GM23248 (cell line): ENCODE data around the gene VKORC1.

Source experiments
- EZH2 ChIP-seq: fragments of 200-600 bp; sonication (generic); IDR thresholded peaks from 2 replicates; pipeline ENCODE4 v1.6.1; 2018; ENCODE audit warnings: antibody characterized with exemption, mild to moderate bottlenecking; ENCODE audit not compliant: insufficient read depth, poor library complexity, severe bottlenecking
- EZH2phosphoT487 ChIP-seq: fragments of 200-600 bp; sonication (generic); IDR thresholded peaks from 2 replicates; pipeline ENCODE4 v1.6.1; 2018; ENCODE audit warnings: antibody characterized with exemption, moderate library complexity, mild to moderate bottlenecking, low read depth; ENCODE audit not compliant: insufficient read depth

DNA sequence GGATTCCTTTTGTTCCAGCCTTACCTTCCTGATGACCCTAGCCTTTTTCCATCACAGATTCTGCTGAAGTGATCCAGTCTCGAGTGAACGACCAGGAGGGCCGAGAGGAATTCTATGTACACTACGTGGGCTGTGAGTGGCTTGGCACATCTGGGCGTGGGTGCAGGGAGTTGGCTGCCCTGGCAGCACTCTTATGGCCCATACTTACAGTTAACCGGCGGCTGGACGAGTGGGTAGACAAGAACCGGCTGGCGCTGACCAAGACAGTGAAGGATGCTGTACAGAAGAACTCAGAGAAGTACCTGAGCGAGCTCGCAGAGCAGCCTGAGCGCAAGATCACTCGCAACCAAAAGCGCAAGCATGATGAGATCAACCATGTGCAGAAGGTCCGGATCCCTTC is 25.5 kb upstream of the VKORC1 start:
- TF ChIP-seq EZH2 = no peak
- TF ChIP-seq EZH2phosphoT487 = no peak
